Activated T-cell treated with anti-CD3 and anti-CD28 coated beads, Interleukin-2, amount 50 U/mL, for 4 hours (primary cell): Measurements from ENCODE around the gene RSF1. TPM values are rescaled to one million over a fixed set of nuclear protein-coding genes. Genes with fewer than 3 reads are reported as not detected.
A peak's percentile ranks its signal among the peaks of the same experiment; 100 is the strongest.

Source experiments
- ATAC-seq, 2 donors: fragments of 200-7000 bp; cut with Tn5 transposase; one replicate each; pipeline ENCODE4 v1.10.0; 2021
- DNase-seq: peaks from one replicate; pipeline ENCODE4 v3.0.0-alpha.2; 2020
- H3K27me3 Mint-ChIP-seq: one replicate; pipeline ENCODE4 v1.8.0; 2021; ENCODE audit warnings: low read depth, mixed read lengths
- H3K36me3 Mint-ChIP-seq: one replicate; pipeline ENCODE4 v1.8.0; 2022; ENCODE audit warnings: mixed read lengths; ENCODE audit not compliant: insufficient read depth
- H3K4me1 Mint-ChIP-seq: one replicate; pipeline ENCODE4 v1.8.0; 2021; ENCODE audit warnings: low read depth, mixed read lengths
- H3K4me3 Mint-ChIP-seq: one replicate; pipeline ENCODE4 v1.8.0; 2021; ENCODE audit warnings: mild to moderate bottlenecking, moderate library complexity, mixed read lengths
- H3K9me3 Mint-ChIP-seq: one replicate; pipeline ENCODE4 v1.8.0; 2021; ENCODE audit warnings: mixed read lengths
- total RNA-seq, 3 donors: library from RNA; stranded (reverse); gene quantifications; one replicate each; pipeline ENCODE4 v1.2.1, GENCODE V29; 2021

The RSF1 gene
- total RNA-seq, 3 donors from 2014 or later, result 37.2 to 46.4 (median 43.3) TPM

DNA sequence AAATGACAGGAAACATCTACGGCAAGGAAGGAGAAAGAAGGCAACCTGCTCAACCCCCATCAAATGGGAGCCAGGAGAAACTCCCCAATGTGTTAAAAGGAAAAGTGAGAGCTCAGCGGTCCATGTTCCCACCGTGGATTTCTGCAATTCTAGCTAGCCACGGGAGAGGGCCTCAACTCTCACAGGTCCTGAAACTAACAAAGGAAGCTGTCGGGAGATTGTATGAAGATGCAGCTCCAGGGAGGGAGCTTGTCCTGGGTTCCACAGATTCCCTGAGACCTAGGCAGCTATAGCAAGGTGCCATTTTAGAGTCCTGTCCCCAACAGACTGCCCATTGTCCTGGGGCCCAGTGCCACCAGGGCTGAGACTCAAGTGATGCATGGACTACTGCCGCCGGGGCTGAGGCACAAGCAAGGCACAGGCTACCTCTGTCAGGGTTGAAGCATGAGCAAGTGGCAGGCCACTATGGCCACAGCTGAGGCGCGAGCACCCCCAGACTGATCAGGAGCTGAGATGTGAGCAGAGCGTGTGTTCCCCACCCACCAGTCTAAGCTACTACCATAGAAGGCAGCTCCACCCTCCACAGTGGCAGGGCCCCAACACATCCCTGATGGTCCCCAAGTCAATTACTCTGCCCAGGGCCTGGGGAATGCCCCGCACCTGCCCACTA is 31.3 kb downstream of the RSF1 start:
- Mint-ChIP-seq H3K4me3 (no peak overlapping the region), H3K4me1 (peaks cover 74% of the 10 kb centered on the region), H3K27me3 (no peaks in the 10 kb centered on the region), H3K9me3 (peaks cover 5% of the 10 kb centered on the region), H3K36me3 (peaks cover 47% of the 10 kb centered on the region)
- peak; percentile 10 to 46 for ATAC-seq
- no peak for DNase-seq

DNA sequence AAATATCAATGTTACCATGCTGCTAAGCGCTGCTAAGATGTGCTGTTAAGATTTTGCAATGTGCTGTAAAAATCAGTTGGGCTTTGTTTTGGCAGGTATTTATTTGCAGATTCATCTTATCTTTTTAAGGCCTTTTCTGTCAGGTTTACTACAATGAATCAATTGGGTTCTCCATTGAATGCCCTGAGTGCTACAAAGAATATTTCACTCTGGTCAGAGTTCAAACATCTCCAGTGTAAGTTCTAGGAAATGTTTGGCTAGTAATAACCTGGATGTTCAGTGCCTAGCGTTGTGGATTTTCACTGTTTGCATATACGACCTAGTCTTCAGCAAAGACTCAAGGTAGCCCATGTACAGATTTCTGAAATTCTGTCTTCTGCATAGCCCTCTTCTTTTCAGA is 36.0 kb downstream of the RSF1 start:
- H3K9me3 Mint-ChIP-seq, result no peaks in the 10 kb centered on the region
- peaks cover 12% of the 10 kb centered on the region for H3K36me3 Mint-ChIP-seq
- H3K4me3 Mint-ChIP-seq, result no peak overlapping the region
- DNase-seq, result no peak
- peaks cover 53% of the 10 kb centered on the region for H3K4me1 Mint-ChIP-seq
- ATAC-seq, result no peak
- H3K27me3 Mint-ChIP-seq, result no peaks in the 10 kb centered on the region

DNA sequence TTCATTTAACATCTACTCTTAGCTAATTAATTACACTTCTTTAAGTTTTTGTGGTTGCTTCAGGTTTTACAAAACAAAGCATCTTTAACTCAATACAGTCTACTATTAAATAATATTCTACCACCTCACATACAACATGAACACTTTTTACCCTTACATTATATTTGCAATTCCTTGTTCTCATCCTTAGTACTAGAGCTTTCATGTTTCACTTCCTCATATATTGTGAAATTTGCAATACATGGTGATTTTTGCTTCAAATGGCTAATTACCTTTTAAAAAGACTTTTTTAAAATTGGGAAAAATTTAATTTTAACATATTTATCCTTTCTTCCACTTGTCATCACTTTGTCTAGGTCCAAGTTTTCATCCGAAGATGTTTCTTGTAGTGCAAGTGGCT is 37.5 kb downstream of the RSF1 start:
- Mint-ChIP-seq H3K4me1 (peaks cover 45% of the 10 kb centered on the region), H3K27me3 (no peaks in the 10 kb centered on the region), H3K4me3 (no peak overlapping the region), H3K9me3 (no peaks in the 10 kb centered on the region), H3K36me3 (peaks cover 7% of the 10 kb centered on the region)
- DNase-seq (no peak), ATAC-seq (no peak)

DNA sequence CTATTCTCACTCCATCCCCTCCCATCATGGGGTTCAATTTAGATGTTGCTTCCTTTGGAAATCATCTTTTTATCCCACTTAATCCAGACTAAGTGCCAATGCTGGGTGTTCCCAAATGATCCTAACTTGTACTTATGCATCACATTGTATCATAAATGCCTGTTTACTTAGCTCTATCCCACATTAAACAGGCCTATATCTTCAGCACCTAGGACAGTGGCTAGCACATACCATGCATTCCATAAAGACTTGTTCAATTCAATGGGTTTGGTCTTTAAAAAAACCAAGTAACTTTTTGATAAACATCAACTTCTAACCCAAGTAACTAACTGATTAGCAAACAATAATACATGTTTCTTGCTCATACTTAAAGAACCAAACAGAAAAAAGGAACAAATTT is 40.6 kb downstream of the RSF1 start:
- DNase-seq, result no peak
- H3K9me3 Mint-ChIP-seq, result no peaks in the 10 kb centered on the region
- H3K27me3 Mint-ChIP-seq, result no peaks in the 10 kb centered on the region
- peaks cover 4% of the 10 kb centered on the region for H3K36me3 Mint-ChIP-seq
- no peak for ATAC-seq
- no peak overlapping the region for H3K4me3 Mint-ChIP-seq
- peaks cover 37% of the 10 kb centered on the region for H3K4me1 Mint-ChIP-seq

DNA sequence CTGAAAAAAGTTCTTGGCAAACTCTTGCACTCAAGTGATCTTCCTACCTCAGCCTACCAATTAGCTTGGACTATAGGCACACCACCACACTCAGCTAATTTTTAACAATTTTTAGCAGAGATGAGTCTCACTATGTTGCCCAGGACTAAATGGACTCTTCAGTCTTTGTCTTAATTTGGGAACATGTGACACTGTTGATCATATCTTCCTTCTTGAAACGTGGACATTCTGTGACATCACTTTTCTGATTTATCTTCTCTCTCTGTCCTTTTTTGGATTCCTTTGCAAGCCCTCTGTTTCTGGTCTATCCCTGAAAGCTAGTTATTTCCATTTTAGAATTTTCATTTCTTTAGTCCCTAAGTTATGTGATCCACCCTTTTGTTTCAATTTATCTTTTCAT is 42.0 kb downstream of the RSF1 start:
- no peak for DNase-seq
- Mint-ChIP-seq H3K27me3 (no peaks in the 10 kb centered on the region), H3K4me1 (peaks cover 35% of the 10 kb centered on the region), H3K4me3 (no peak overlapping the region), H3K36me3 (peaks cover 5% of the 10 kb centered on the region), H3K9me3 (no peaks in the 10 kb centered on the region)
- no peak for ATAC-seq

DNA sequence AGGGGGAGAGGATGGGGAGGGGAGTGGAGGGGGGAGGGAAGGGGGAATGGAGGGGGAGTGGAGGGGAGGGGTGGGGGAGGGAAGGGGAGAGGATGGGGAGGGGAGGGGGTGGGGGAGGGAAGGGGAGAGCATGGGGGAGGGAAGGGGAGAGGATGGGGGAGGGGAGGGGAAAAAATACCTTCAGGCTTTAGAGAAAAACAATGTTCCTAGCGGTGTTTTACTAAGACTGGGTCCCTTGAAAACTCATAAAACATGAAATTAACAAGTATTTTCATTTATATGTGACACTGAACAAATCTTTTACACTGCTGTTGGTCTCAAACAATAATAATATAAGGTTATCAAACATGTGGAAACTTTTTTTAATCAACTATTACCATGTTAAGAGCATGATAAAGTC is 42.4 kb downstream of the RSF1 start:
- H3K4me1 Mint-ChIP-seq, result peaks cover 37% of the 10 kb centered on the region

DNA sequence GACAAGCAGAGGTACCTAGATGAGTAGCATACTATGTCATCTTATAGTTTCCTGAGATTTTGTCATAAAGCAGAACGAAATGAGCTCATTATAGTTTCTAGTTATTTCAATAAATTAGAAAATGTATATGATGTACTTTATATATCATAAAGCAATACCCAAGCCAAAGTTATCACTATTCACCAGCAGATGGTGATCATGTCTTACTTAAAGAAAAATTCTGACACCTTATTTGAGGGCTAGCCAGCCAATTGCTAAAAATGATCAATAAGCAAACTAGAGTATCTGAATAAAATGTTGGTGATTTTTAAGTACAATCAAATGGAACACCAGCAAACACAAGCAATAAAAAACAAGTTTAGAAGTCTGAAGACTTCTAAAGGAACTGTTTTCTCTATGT is 44.1 kb downstream of the RSF1 start:
- no peak for DNase-seq
- no peaks in the 10 kb centered on the region for H3K9me3 Mint-ChIP-seq
- ATAC-seq, result peak in 1 of 2 donors; percentile 28
- no peaks in the 10 kb centered on the region for H3K27me3 Mint-ChIP-seq
- peaks cover 50% of the 10 kb centered on the region for H3K4me1 Mint-ChIP-seq
- H3K4me3 Mint-ChIP-seq, result no peak overlapping the region
- peaks cover 3% of the 10 kb centered on the region for H3K36me3 Mint-ChIP-seq

More for the DNA sequence above, 42.4 kb downstream of the RSF1 start:
- ATAC-seq (no peak), DNase-seq (no peak)
- Mint-ChIP-seq H3K9me3 (no peaks in the 10 kb centered on the region), H3K27me3 (no peaks in the 10 kb centered on the region), H3K36me3 (peaks cover 5% of the 10 kb centered on the region), H3K4me3 (no peak overlapping the region)

DNA sequence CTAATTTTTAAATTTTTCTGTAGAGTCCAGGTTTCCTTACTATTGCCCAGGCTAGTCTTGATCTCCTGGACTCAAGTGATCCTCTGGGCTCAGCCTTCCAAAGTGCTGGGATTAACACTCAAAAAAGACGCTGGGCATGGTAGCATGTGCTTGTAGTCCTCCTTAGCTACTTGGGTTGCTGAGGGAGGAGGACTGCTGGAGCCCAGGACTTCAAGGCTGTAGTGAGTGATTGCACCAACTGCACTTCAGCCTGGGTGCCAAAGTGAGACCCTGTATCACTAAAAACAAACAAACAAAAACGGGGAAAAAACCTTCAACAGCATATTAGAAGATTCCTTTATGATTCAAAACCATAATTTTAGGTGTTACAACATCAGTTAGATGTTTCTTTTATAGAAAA is 44.6 kb downstream of the RSF1 start:
- Mint-ChIP-seq H3K9me3 (no peaks in the 10 kb centered on the region), H3K4me3 (no peak overlapping the region), H3K4me1 (peaks cover 52% of the 10 kb centered on the region), H3K27me3 (no peaks in the 10 kb centered on the region), H3K36me3 (peaks cover 3% of the 10 kb centered on the region)
- no peak for DNase-seq
- no peak for ATAC-seq

DNA sequence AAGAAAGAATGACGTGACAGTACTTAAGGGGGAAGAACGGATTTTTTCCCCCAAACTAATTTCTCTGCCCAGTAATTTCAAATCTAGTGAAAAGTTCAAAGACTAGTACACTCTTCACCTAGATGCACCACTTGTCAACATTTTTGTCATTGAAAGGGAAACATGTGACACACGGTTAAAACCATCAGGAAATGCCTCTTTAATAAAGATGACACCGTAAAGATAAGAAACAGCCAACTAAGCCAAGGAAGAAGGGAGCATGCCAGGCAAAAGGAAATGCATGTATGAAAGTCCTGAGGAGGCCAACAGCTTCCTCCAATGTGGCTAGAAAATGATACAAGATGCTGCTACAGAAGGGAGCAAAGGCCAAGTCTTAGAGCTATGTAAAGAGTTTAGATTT is 49.4 kb downstream of the RSF1 start:
- peaks cover 59% of the 10 kb centered on the region for H3K4me1 Mint-ChIP-seq
- H3K27me3 Mint-ChIP-seq, result no peaks in the 10 kb centered on the region
- DNase-seq (no peak), ATAC-seq (no peak)
- H3K9me3 Mint-ChIP-seq, result no peaks in the 10 kb centered on the region
- H3K36me3 Mint-ChIP-seq, result peaks cover 3% of the 10 kb centered on the region
- no peak overlapping the region for H3K4me3 Mint-ChIP-seq

DNA sequence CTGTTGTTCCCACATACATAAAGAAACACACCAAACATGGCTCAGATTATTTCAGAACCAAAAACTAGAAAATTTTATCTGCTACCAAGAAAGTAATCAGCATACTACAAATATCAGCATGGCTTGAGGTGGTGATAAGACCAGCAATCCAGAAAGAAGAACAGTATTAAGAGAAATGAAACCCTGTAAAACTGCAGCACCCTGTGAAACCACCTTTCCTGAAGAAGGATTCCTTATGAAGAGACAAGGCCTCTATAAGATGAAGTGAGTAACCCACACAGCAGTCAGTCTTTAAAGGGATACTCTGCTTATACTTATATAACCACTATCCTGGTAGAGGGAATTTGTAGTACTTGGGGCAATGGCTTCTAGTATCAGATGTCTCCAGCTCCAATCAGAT is 49.9 kb downstream of the RSF1 start:
- Mint-ChIP-seq H3K9me3 (no peaks in the 10 kb centered on the region), H3K4me3 (no peak overlapping the region), H3K27me3 (no peaks in the 10 kb centered on the region), H3K4me1 (peaks cover 56% of the 10 kb centered on the region), H3K36me3 (peaks cover 3% of the 10 kb centered on the region)
- no peak for DNase-seq
- ATAC-seq, result no peak

DNA sequence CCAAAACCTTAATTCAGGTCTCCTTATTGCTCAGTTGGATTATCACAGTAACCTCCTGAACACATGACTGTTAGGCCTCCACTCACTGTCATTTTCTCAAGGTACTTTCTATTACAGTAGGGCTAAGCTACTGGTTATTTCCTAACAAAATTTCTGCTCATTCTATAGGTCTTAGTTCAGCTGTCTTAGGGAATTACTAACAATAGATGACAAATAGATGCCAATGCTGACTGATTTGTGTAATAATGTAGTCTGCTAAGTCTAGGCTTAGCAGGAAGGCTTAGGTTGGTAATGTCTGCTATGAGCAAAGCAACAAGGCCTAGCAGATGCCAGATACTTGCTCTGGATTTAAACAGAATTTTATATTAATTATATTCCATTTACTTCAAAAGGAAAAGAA is 58.1 kb downstream of the RSF1 start:
- peaks cover 19% of the 10 kb centered on the region for H3K4me1 Mint-ChIP-seq
- ATAC-seq (no peak), DNase-seq (no peak)
- no peaks in the 10 kb centered on the region for H3K27me3 Mint-ChIP-seq
- no peak overlapping the region for H3K4me3 Mint-ChIP-seq
- no peaks in the 10 kb centered on the region for H3K9me3 Mint-ChIP-seq
- H3K36me3 Mint-ChIP-seq, result peaks cover 25% of the 10 kb centered on the region

DNA sequence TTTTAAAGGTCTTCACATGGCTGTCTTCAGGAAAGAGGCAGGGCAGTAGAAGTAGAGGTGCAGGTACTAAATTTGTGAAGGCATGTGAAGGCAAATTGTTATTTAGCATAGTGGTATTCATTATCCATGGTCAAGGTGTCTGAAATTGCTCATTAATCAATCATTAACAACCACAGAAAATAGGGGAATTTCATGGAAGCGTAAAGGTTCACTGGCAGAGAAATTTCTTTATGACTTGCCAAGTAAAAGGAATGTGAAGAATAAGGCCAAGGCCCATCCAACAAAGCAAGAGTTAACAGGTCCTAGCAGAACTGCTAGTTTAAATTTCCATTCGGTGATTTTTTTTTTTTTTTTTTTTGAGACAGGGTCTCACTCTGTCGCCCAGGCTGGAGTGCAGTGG is 59.0 kb downstream of the RSF1 start:
- peaks cover 11% of the 10 kb centered on the region for H3K4me1 Mint-ChIP-seq
- H3K36me3 Mint-ChIP-seq, result peaks cover 31% of the 10 kb centered on the region
- ATAC-seq, result no peak
- H3K9me3 Mint-ChIP-seq, result no peaks in the 10 kb centered on the region
- H3K4me3 Mint-ChIP-seq, result no peak overlapping the region
- DNase-seq, result no peak
- no peaks in the 10 kb centered on the region for H3K27me3 Mint-ChIP-seq

DNA sequence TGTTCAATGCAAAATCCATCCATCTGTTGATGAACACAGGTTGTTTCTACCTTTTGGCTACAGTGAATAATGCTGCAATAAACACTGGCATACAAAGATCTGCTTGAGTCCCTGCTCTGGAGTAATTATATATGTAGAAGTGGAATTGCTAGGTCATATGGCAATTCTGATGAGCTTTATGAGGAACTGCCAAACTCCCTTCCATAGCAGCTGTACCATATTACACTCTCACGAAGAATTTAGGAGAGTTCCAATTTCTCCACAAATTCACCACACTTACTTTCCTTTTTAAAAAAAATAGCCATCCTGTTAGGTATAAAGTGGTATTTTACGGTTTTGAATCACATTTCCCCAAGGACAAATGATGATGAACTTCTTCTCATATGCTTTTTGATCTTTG is 62.2 kb downstream of the RSF1 start:
- DNase-seq, result no peak
- peaks cover 37% of the 10 kb centered on the region for H3K36me3 Mint-ChIP-seq
- ATAC-seq, result no peak
- no peaks in the 10 kb centered on the region for H3K9me3 Mint-ChIP-seq
- peaks cover 7% of the 10 kb centered on the region for H3K4me1 Mint-ChIP-seq
- H3K27me3 Mint-ChIP-seq, result no peaks in the 10 kb centered on the region
- H3K4me3 Mint-ChIP-seq, result no peak overlapping the region

DNA sequence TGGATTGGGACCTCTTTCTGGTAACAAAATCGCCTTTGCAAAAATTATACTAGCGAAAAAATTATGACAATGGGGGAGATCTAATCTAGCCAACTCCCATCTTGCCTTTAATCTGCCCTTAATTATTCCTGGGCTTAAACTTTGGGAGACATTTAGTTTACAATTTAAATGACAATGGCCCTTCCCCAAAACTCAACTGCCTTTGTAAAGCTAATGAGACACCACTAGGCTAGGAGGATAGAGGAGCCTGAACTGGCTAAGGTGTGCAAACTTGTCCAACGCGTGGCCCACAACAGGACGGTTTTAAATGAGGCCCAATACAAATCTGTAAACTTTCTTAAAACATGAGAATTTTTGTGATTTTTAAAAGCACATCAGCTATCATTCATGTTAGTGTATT is 67.3 kb downstream of the RSF1 start:
- H3K4me1 Mint-ChIP-seq, result peaks cover 13% of the 10 kb centered on the region
- H3K4me3 Mint-ChIP-seq, result no peak overlapping the region
- ATAC-seq (no peak), DNase-seq (no peak)
- H3K36me3 Mint-ChIP-seq, result peaks cover 25% of the 10 kb centered on the region
- H3K9me3 Mint-ChIP-seq, result no peaks in the 10 kb centered on the region
- H3K27me3 Mint-ChIP-seq, result no peaks in the 10 kb centered on the region

DNA sequence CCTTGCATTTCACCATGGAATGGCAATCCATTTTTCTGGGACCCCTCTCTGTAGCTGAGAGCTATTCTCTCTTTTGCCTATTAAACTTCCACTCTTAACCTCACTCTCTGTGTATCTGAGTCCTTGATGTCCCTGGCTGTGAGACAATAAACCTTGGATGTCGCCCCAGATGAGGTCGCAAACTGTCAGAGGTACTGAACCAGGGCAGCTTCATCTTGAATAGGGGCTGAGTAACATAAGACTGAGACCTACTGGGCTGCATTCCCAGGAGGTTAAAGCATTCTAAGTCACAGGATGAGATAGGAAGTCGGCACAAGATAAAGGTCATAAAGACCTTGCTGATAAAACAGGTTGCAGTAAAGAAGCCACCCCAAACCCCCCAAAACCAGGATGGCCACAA is 68.0 kb downstream of the RSF1 start:
- Mint-ChIP-seq H3K27me3 (no peaks in the 10 kb centered on the region), H3K4me3 (no peak overlapping the region), H3K9me3 (no peaks in the 10 kb centered on the region), H3K4me1 (peaks cover 16% of the 10 kb centered on the region), H3K36me3 (peaks cover 25% of the 10 kb centered on the region)
- DNase-seq (no peak), ATAC-seq (no peak)
